ENCODE measurements around the gene NTRK2. TPM values are rescaled to one million over a fixed set of nuclear protein-coding genes. Genes with fewer than 3 reads are reported as not detected.

Gene NTRK2
- polyA plus RNA-seq, 1 experiment = 2.0 TPM

DNA sequence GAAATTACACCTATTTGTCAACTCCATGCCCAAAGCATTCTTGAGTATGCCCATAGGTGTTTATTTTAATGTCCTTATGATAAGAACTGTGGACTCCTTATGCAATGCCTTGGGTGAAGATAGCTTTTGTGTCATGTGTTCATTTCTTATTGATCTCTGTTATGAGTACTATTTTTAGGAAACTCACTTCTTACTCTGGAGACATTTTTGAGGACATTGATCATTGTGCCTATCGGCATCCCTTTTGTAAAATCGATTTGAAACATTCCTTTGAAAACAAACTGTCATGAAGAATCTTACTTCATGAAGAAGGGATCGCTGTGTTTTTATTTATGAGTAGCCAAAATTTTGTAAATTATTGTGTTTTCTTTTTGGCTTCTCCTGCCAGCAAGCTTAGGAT is 257.3 kb downstream of the NTRK2 start:
- no peak for TF ChIP-seq CTCF (IDR thresholded peaks at IDR 0.05; ENCODE audit: insufficient read depth, low read depth, low read length)
- no peak for DNase-seq (ENCODE audit: low read depth)
- ChIA-PET POLR2A (no interaction called here), CTCF (no interaction called here)
- Histone ChIP-seq H3K36me3 (ENCODE audit: control insufficient read depth, insufficient read depth, low read length) (no peaks in the 10 kb centered on the region), H3K4me3 (ENCODE audit: low read depth, low read length) (no peak overlapping the region), H3K27me3 (ENCODE audit: control insufficient read depth, insufficient read depth, low read length) (no peaks in the 10 kb centered on the region)

- ChIA-PET CTCF (no interaction called here), POLR2A (no interaction called here)
- Histone ChIP-seq H3K36me3 (ENCODE audit: control insufficient read depth, insufficient read depth, low read length) (no peaks in the 10 kb centered on the region), H3K27me3 (ENCODE audit: control insufficient read depth, insufficient read depth, low read length) (no peaks in the 10 kb centered on the region), H3K4me3 (ENCODE audit: low read depth, low read length) (no peak overlapping the region)
- no peak for DNase-seq (ENCODE audit: low read depth)
- no peak for TF ChIP-seq CTCF (IDR thresholded peaks at IDR 0.05; ENCODE audit: insufficient read depth, low read depth, low read length)
These were observed 258.9 kb downstream of the NTRK2 start for GRCh38 chr9:84928419-84928818.

- TF ChIP-seq CTCF (IDR thresholded peaks at IDR 0.05; ENCODE audit: insufficient read depth, low read depth, low read length) = no peak
- no peaks in the 10 kb centered on the region for H3K27me3 ChIP-seq (ENCODE audit: control insufficient read depth, insufficient read depth, low read length)
- DNase-seq (ENCODE audit: low read depth) = no peak
- ChIA-PET POLR2A (no interaction called here), CTCF (no interaction called here)
- H3K4me3 ChIP-seq (ENCODE audit: low read depth, low read length) = no peak overlapping the region
- no peaks in the 10 kb centered on the region for H3K36me3 ChIP-seq (ENCODE audit: control insufficient read depth, insufficient read depth, low read length)
These were observed 259.5 kb downstream of the NTRK2 start for GRCh38 chr9:84929068-84929467.

GRCh38 chr9:84932915-84933527 is 263.5 kb downstream of the NTRK2 start:
- 0 out of 2 replicates have a peak, but pooled peaks have one; percentile 8 for TF ChIP-seq CTCF (IDR thresholded peaks at IDR 0.05; ENCODE audit: insufficient read depth, low read depth, low read length)
- Histone ChIP-seq H3K4me3 (ENCODE audit: low read depth, low read length) (no peak overlapping the region), H3K27me3 (ENCODE audit: control insufficient read depth, insufficient read depth, low read length) (no peaks in the 10 kb centered on the region), H3K36me3 (ENCODE audit: control insufficient read depth, insufficient read depth, low read length) (no peaks in the 10 kb centered on the region)
- ChIA-PET CTCF (interaction anchor here (1.2 kb wide), 1 partner anchor 12 kb away, joined by 5 read pairs; no protein-coding TSS in a partner anchor), POLR2A (no interaction called here)
- DNase-seq (ENCODE audit: low read depth) = no peak

GRCh38 chr9:84935528-84936117 is 266.1 kb downstream of the NTRK2 start:
- CTCF ChIA-PET = interaction anchor here (1.4 kb wide), 1 partner anchor 16 kb away, joined by 3 read pairs; no protein-coding TSS in a partner anchor
- no peak for DNase-seq (ENCODE audit: low read depth)
- no peak for TF ChIP-seq CTCF (IDR thresholded peaks at IDR 0.05; ENCODE audit: insufficient read depth, low read depth, low read length)
- H3K4me3 ChIP-seq (ENCODE audit: low read depth, low read length) = no peak overlapping the region
- no peaks in the 10 kb centered on the region for H3K36me3 ChIP-seq (ENCODE audit: control insufficient read depth, insufficient read depth, low read length)
- POLR2A ChIA-PET = no interaction called here
- no peaks in the 10 kb centered on the region for H3K27me3 ChIP-seq (ENCODE audit: control insufficient read depth, insufficient read depth, low read length)
